ENCODE data around the gene ARHGEF4. TPM values are rescaled to one million over a fixed set of nuclear protein-coding genes. Genes with fewer than 3 reads are reported as not detected.

ARHGEF4 gene
- total RNA-seq, 1 experiment from 2014 or later: 0.72 TPM

DNA sequence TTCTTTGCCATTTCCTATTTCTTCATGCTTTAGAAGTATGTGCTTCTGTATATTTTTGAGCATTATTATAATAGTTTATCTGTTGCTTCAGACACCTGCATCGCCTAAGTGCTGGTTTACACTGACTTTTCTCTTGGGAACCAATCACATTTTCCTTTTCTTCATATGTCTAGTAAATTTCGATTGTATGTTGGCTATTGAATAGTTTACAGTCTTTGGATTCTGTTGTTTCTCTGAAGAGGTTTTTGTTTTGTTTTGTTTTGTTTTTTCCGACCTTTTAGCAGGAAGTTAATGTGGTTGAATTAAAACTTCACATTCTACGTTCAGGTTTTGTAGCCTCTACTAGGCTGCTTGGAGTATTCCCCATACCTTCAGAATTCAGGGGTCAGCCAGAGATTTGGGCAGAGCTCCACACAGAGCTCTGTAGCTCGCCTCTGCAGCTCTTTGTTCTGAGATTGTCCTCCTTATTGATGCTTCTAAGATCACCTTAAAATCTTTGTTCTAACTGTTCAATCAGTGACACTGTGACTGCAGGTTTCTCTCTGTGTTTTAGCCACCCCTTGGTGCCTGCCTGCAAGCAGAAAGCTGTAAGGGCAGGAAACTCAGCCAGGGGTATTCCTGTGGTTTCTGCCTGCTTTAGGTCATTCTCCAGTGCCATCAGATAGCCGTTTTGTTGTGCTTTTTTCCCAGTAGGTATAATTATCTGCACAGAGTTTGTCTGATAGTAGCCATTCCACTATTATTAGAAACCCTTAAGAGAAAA lies 173.2 kb downstream of the ARHGEF4 start:
- DNase-seq (ENCODE audit: low read depth): no peak

DNA sequence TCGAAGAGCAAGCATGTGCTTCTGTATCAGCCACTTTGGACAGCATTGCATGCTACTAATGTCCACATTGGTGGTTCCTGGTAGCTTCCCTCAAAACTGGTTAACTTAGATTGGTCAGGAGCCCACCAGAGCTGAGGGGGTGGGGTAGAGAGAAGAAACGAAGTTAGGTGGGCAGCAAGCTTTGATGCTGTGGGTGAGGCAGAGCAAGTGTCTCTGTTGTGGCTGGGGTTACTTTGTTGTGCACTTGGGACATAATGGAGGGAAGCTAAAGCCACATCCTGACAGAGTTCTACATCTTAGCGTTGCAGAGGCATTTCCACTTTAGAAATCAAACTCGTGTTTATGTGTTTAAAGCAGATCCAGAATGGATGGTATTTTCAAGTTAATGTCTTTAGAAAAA lies 173.9 kb downstream of the ARHGEF4 start:
- DNase-seq (ENCODE audit: low read depth): no peak

DNA sequence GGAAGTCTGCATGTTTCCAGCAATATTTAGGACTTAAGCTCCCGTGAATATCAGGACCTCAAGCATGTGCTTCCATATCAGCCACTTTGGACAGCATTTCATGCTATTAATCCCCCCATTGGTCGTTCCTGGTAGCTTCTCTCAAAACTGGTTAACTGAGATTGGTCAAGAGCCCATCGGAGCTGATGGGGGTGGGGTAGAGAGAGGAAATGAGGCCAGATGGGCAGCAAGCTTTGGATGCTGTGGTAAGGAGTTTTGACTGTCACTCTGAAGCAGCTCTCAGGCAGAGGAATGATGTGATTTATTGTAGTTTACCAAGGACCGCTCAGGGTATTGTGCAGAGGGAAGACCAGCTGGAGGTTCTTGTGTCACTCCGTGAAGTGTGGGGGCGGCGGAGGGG lies 174.8 kb downstream of the ARHGEF4 start:
- DNase-seq (ENCODE audit: low read depth): no peak

GRCh38 chr2:131014141-131014540 lies 177.4 kb downstream of the ARHGEF4 start:
- no peak for DNase-seq (ENCODE audit: low read depth)

GRCh38 chr2:131015764-131016163 lies 179.1 kb downstream of the ARHGEF4 start:
- no peak for DNase-seq (ENCODE audit: low read depth)

GRCh38 chr2:131016826-131017741 lies 180.4 kb downstream of the ARHGEF4 start:
- DNase-seq (ENCODE audit: low read depth): peak; percentile 41

GRCh38 chr2:131022731-131023130 lies 186.0 kb downstream of the ARHGEF4 start:
- no peak for DNase-seq (ENCODE audit: low read depth)

- no peak for DNase-seq (ENCODE audit: low read depth)
These were observed 187.0 kb downstream of the ARHGEF4 start for GRCh38 chr2:131023758-131024157.

DNA sequence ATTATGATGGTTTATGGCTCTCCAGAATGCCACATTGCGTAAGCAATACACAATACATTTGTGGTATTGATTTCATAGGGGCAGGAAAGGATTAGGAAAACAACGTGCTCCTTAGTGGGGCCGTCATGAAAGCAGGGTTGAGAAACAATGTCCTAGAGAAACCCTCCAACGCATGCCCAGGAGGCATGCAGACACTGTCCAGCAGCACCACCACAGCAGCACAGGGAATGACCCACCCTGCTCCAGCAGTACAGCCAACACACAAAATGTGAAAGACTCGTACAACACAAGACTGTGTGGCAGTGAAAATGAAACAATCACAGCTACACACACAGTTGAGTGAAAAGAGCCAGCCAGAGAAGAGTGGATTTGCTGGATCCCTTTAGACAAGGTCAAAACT lies 190.2 kb downstream of the ARHGEF4 start:
- no peak for DNase-seq (ENCODE audit: low read depth)

DNA sequence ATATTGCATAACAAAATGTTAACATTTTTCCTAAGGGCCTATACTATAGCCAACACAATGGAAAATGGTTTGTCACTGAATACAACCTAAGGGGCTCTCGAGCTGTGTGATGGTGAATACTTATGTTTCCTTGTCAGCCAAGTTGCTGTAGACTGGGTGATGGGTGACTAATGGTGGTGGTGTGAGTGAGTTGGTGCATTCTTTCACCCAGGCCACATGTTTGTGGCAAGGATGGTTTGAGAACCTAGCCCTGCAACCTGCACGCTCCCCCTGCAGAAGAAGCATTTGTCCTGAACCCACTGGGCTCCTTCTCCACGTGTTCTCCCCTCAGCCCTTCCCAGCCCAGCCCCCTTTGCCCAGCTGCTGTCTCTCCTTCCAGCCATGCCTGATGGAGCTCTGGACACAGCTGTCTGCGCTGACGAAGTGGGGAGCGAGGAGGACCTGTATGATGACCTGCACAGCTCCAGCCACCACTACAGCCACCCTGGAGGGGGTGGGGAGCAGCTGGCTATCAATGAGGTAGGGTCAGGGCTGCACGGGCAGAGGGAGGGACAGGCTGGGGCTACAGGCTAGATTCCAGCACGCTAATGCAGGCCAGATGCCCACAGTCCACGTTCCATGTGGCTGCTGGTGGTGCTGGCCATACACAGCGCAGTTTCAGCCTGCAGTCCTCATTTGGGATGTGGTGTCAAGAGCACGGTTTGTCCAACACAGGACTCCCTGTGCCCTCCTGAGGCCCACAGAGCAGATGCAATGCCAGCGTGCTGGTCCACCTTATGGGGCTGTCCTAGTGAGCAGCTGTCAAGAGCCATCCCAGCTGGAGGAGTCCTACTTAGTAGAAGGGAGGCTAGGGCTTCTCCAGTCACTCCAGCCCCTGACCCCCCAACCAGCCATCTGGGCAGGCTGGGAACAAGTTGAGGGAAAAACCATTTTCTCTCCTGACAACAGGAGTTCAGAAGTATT lies 191.1 kb downstream of the ARHGEF4 start:
- no peak for DNase-seq (ENCODE audit: low read depth)

GRCh38 chr2:131029812-131030211 lies 193.1 kb downstream of the ARHGEF4 start:
- DNase-seq (ENCODE audit: low read depth): no peak

GRCh38 chr2:131030478-131030971 lies 193.8 kb downstream of the ARHGEF4 start:
- no peak for DNase-seq (ENCODE audit: low read depth)

GRCh38 chr2:131031431-131031841 lies 194.7 kb downstream of the ARHGEF4 start:
- no peak for DNase-seq (ENCODE audit: low read depth)

- DNase-seq (ENCODE audit: low read depth): no peak
These were observed 195.2 kb downstream of the ARHGEF4 start for GRCh38 chr2:131031875-131032274.

- DNase-seq (ENCODE audit: low read depth): no peak
These were observed 195.7 kb downstream of the ARHGEF4 start for GRCh38 chr2:131032393-131032836.

GRCh38 chr2:131033786-131034121 lies 197.0 kb downstream of the ARHGEF4 start:
- DNase-seq (ENCODE audit: low read depth): no peak

GRCh38 chr2:131034122-131035051 lies 197.7 kb downstream of the ARHGEF4 start:
- no peak for DNase-seq (ENCODE audit: low read depth)

DNA sequence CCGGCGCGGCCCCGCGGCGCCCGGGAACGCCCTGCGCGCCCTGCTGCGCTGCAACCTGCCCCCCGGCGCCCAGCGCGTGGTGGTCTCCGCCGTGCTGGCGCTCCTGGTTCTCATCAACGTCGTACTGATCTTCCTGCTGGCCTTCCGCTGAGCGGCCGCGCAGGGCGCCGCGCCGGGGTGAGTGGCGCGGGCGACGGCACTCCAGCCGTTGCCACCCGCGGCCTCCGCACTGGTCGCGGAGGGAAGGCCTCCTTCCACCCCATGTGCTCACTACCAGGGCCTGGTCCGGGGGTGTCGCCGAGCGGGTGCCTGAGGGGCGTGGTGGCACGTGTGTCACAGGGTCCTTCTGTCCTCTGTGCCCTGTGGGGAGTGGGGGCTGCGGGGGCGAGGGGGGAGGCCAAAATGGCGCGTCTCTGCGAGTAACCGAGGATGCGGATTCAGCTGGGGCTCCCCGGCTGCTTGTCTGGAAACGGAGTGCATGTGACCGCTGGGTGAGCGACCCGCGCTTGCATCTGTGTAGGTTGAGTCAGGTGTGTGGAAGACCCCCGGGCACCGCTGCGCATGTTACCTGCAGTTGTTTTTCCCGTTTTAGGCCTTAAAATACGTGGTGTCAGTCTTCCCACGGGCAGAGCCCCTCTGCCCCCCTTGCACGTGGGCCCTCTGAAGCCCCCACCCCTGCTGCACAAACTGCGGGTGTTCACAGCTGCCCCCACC lies 198.6 kb downstream of the ARHGEF4 start:
- no peak for DNase-seq (ENCODE audit: low read depth)

- no peak for DNase-seq (ENCODE audit: low read depth)
These were observed 199.1 kb downstream of the ARHGEF4 start for GRCh38 chr2:131035826-131036231.
